Endothelial cell of umbilical vein (primary cell): ENCODE measurements around the gene IQGAP2. TPM values are rescaled to one million over a fixed set of nuclear protein-coding genes. Genes with fewer than 3 reads are reported as not detected.
A peak's percentile ranks its signal among the peaks of the same experiment; 100 is the strongest.

Experiments used
- BruUV-seq: library from RNA; stranded (reverse); fragments of 400-500 nt; replicated peaks from 2 replicates; lab custom pipeline; 2021; lab: Mats Ljungman, UMichigan
- CTCF ChIA-PET: fragments of 300-600, 350-600 bp; sonication (Branson Sonifier 250); formaldehyde crosslinking; loops from one replicate; lab custom pipeline; 2021; ENCODE audit warnings: antibody characterized with exemption, inconsistent platforms; lab: Charles Lee
- POLR2A ChIA-PET: fragments of 300-600, 350-600 bp; sonication (Branson Sonifier 250); formaldehyde crosslinking; loops from one replicate; lab custom pipeline; 2021; ENCODE audit warnings: antibody characterized with exemption, inconsistent platforms; lab: Charles Lee
- DNase-seq: peaks from one replicate; pipeline ENCODE4 v3.0.0-alpha.2; 2011; ENCODE audit warnings: low read depth, low spot score
- FAIRE-seq: peaks from 2 replicates; lab custom pipeline; 2011; peaks lifted over from hg19 to GRCh38; lab: Jason Lieb, UNC
- H2AFZ ChIP-seq: 2 replicates; pipeline ENCODE4 v1.6.0; 2012; ENCODE audit warnings: low read depth, low read length, control low read depth, inconsistent platforms
- H3K27ac ChIP-seq: 2 replicates; pipeline ENCODE4 v1.5.1; 2011; ENCODE audit warnings: low read depth, mild to moderate bottlenecking, control low read depth, low read length, moderate library complexity; ENCODE audit not compliant: insufficient read depth
- H3K27me3 ChIP-seq, 2 experiments: 2 replicates each; pipeline versions ENCODE4 v1.6.0 to v1.6.1; 2011; ENCODE audit warnings: low read length in 2 of 2, mixed read lengths in 1 of 2; ENCODE audit not compliant: control insufficient read depth in 2 of 2, insufficient read depth in 2 of 2
- H3K36me3 ChIP-seq, 2 experiments: 2 replicates in 1 of 2; 3 replicates in 1 of 2; pipeline ENCODE4 v1.5.1; 2011; ENCODE audit warnings: low read length in 2 of 2, mild to moderate bottlenecking in 1 of 2, moderate library complexity in 1 of 2; ENCODE audit not compliant: control insufficient read depth in 2 of 2, insufficient read depth in 2 of 2; ENCODE audit errors: extremely low read depth in 1 of 2
- H3K4me1 ChIP-seq: 3 replicates; pipeline ENCODE4 v1.5.1; 2011; ENCODE audit warnings: mild to moderate bottlenecking, low read length; ENCODE audit not compliant: control insufficient read depth, insufficient read depth; ENCODE audit errors: extremely low read depth
- H3K4me2 ChIP-seq: 2 replicates; pipeline ENCODE4 v1.6.1; 2011; ENCODE audit warnings: low read length, control low read depth, mixed read lengths; ENCODE audit not compliant: insufficient read depth
- H3K4me3 ChIP-seq, 3 experiments: fragments of 200-600 bp in 1 of 3; sonication (generic), shearing (Covaris generic) in 1 of 3; replicated peaks in 1 of 3; 2 replicates each; pipeline ENCODE4 v1.5.1; 2011 to 2016; ENCODE audit warnings: control low read depth in 3 of 3, low read length in 3 of 3, mild to moderate bottlenecking in 2 of 3, inconsistent platforms in 1 of 3, low read depth in 1 of 3, moderate library complexity in 1 of 3; ENCODE audit not compliant: insufficient read depth in 1 of 3
- H3K79me2 ChIP-seq: 2 replicates; pipeline ENCODE4 v1.6.0; 2012; ENCODE audit warnings: low read length, inconsistent platforms; ENCODE audit not compliant: control insufficient read depth, insufficient read depth
- H3K9ac ChIP-seq: replicated peaks from 2 replicates; pipeline ENCODE3; 2011; ENCODE audit warnings: low read length, control low read depth; ENCODE audit not compliant: insufficient read depth; ENCODE audit errors: extremely low read depth
- H3K9me1 ChIP-seq: replicated peaks from 3 replicates; pipeline ENCODE4 v1.6.0; 2011; ENCODE audit warnings: mild to moderate bottlenecking, low read length; ENCODE audit not compliant: control insufficient read depth, insufficient read depth; ENCODE audit errors: extremely low read depth
- H3K9me3 ChIP-seq: replicated peaks from 2 replicates; pipeline ENCODE4 v1.5.1; 2012; ENCODE audit warnings: low read length, inconsistent platforms; ENCODE audit not compliant: control insufficient read depth, insufficient read depth
- H4K20me1 ChIP-seq: replicated peaks from 2 replicates; pipeline ENCODE3; 2011; ENCODE audit warnings: mild to moderate bottlenecking, low read length; ENCODE audit not compliant: control insufficient read depth, insufficient read depth; ENCODE audit errors: extremely low read depth
- CTCF ChIP-seq, 2 donors: IDR thresholded peaks; 1 replicate in 1 of 2; 2 replicates in 1 of 2; pipeline ENCODE4 v1.5.1; 2011; ENCODE audit warnings: low read length in 2 of 2, mild to moderate bottlenecking in 2 of 2, moderate library complexity in 2 of 2, control low read depth in 1 of 2, inconsistent platforms in 1 of 2, low read depth in 1 of 2; ENCODE audit not compliant: insufficient read depth in 1 of 2; ENCODE audit errors: extremely low read depth in 1 of 2
- EZH2 ChIP-seq: IDR thresholded peaks from 2 replicates; pipeline ENCODE4 v1.6.1; 2012; ENCODE audit warnings: borderline replicate concordance, low read depth, mild to moderate bottlenecking, moderate library complexity, low read length, inconsistent platforms; ENCODE audit not compliant: severe bottlenecking
- FOS ChIP-seq: IDR thresholded peaks from 2 replicates; pipeline ENCODE4 v1.6.1; 2011; ENCODE audit warnings: mild to moderate bottlenecking, low read length, moderate library complexity, borderline replicate concordance; ENCODE audit not compliant: insufficient read depth
- GATA2 ChIP-seq: IDR thresholded peaks from 2 replicates; pipeline ENCODE4 v1.7.0; 2011; ENCODE audit warnings: low read depth, mild to moderate bottlenecking, moderate library complexity, mixed read lengths, low read length; ENCODE audit not compliant: insufficient read length, insufficient read depth
- JUN ChIP-seq: IDR thresholded peaks from 2 replicates; pipeline ENCODE4 v1.6.1; 2011; ENCODE audit warnings: borderline replicate concordance, low read depth; ENCODE audit not compliant: insufficient read length, insufficient read depth
- MYC ChIP-seq: IDR thresholded peaks from one replicate; pipeline ENCODE4 v1.6.1; 2011; ENCODE audit warnings: mild to moderate bottlenecking, low read depth, low read length
- POLR2A ChIP-seq: IDR thresholded peaks from 2 replicates; pipeline ENCODE4 v1.6.1; 2012; ENCODE audit warnings: low read depth, mild to moderate bottlenecking, control low read depth, low read length
- POLR2AphosphoS5 ChIP-seq: IDR thresholded peaks from 2 replicates; pipeline ENCODE4 v1.6.1; 2012; ENCODE audit warnings: low read depth, mild to moderate bottlenecking, control low read depth, low read length, moderate library complexity; ENCODE audit not compliant: insufficient read depth
- dilution Hi-C: fragments of 300-500 bp; cut with MboI; formaldehyde crosslinking; loops from one replicate; pipeline ENCODE4 v1.15.0; 2019; ENCODE audit warnings: low sequenced_read_pairs; ENCODE audit not compliant: extremely low pct_ligation_motif_present
- intact Hi-C: fragments of 100-400 bp; cut with micrococcal nuclease; formaldehyde crosslinking; loops from one replicate; pipeline ENCODE4 v1.10.0; 2022
- polyA plus RNA-seq, 4 experiments: library from polyadenylated mRNA; depleted of rRNA in 3 of 4; stranded (reverse) in 3 of 4; unstranded in 1 of 4; fragments of >200 nt; gene quantifications; 2 replicates each; pipeline versions ENCODE4 v1.2.1 to v1.2.3, GENCODE V29; 2011 to 2012; ENCODE audit warnings: missing spikeins in 1 of 4
- total RNA-seq: library from RNA; stranded (reverse); gene quantifications from 2 replicates; pipeline ENCODE4 v1.2.3, GENCODE V29; 2021
- TF ChIP-seq, protein P1 (sequence below): IDR thresholded peaks from 2 replicates; pipeline ENCODE4 v1.6.1; 2011; ENCODE audit not compliant: insufficient read depth, insufficient read length

Gene IQGAP2
- total and polyA plus RNA-seq, 2 donors (not counting 3 experiments of a cell fraction or from before 2014, with no cell fraction given) = 4.5 to 4.7 TPM

DNA sequence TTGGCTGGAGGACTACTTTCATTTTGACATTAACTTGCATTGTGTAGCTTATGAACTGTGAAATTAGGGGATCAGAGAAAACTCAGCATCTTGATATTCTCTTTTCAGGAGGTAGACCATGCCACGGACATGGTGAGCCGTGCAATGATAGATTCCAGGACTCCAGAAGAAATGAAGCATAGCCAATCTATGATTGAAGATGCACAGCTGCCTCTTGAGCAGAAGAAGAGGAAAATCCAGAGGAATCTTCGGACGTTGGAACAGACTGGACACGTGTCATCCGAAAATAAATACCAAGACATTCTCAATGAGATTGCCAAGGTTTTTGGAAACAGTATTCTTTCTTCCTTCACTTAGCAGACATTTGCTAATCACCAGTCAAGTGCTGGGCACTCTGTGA, 292.3 kb downstream of the IQGAP2 start:
- ChIA-PET POLR2A (interaction anchor here (0.7 kb wide), 1 partner anchor 337 kb away, joined by 6 read pairs; no protein-coding TSS in a partner anchor), CTCF (interaction anchor here (0.6 to 2.7 kb wide), 6 partner anchors 9 to 80 kb away, joined by 3 to 9 read pairs (median 4); no protein-coding TSS in a partner anchor)
- dilution Hi-C loops (loop anchor here (25.0 kb wide), 1 partner anchor 117 kb away; the partner anchor contains the start of gene F2RL1), intact Hi-C loops (no loop called here)
- no peaks in the 10 kb centered on the region for H3K9me3 ChIP-seq
- FAIRE-seq (no peak), DNase-seq (peak; percentile 31)
- no peak overlapping the region for H2AFZ ChIP-seq
- H3K9ac ChIP-seq = peak overlapping the region; percentile 53
- no peak overlapping the region for H3K4me2 ChIP-seq
- H3K79me2 ChIP-seq = no peaks in the 10 kb centered on the region
- H3K27ac ChIP-seq = peak overlapping the region; percentile 89
- H4K20me1 ChIP-seq = no peaks in the 10 kb centered on the region
- no peak overlapping the region for H3K4me3 ChIP-seq
- no peaks in the 10 kb centered on the region for H3K27me3 ChIP-seq
- H3K36me3 ChIP-seq = no peaks in the 10 kb centered on the region
- TF ChIP-seq JUN (no peak), GATA2 (no peak), EZH2 (no peak), CTCF (IDR thresholded peaks at IDR 0.05; ENCODE audit: extremely low read depth in 1 of 2, insufficient read depth in 1 of 2, low read depth in 1 of 2, low read length in 2 of 2) (no peak), MYC (no peak), POLR2A (no peak), POLR2AphosphoS5 (no peak), FOS (no peak)
- TF ChIP-seq, protein P1, sequence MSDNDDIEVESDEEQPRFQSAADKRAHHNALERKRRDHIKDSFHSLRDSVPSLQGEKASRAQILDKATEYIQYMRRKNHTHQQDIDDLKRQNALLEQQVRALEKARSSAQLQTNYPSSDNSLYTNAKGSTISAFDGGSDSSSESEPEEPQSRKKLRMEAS = no peak
- BruUV-seq = no TSS peak
- peaks cover 64% of the 10 kb centered on the region for H3K4me1 ChIP-seq
- H3K9me1 ChIP-seq = no peaks in the 10 kb centered on the region
